NCI-H69 (cell line): ENCODE measurements around the gene PLEKHO2.
A peak's percentile ranks its signal among the peaks of the same experiment; 100 is the strongest.

Experiments used
- DNase-seq: peaks from one replicate; lab custom pipeline; 2025; lab: John Stamatoyannopoulos, UW

PLEKHO2 gene

GRCh38 chr15:64892847-64893403 is 51.2 kb downstream of the PLEKHO2 start:
- no peak for DNase-seq

- DNase-seq: peak; percentile 22
These were observed 52.0 kb downstream of the PLEKHO2 start for GRCh38 chr15:64893481-64894394.

DNA sequence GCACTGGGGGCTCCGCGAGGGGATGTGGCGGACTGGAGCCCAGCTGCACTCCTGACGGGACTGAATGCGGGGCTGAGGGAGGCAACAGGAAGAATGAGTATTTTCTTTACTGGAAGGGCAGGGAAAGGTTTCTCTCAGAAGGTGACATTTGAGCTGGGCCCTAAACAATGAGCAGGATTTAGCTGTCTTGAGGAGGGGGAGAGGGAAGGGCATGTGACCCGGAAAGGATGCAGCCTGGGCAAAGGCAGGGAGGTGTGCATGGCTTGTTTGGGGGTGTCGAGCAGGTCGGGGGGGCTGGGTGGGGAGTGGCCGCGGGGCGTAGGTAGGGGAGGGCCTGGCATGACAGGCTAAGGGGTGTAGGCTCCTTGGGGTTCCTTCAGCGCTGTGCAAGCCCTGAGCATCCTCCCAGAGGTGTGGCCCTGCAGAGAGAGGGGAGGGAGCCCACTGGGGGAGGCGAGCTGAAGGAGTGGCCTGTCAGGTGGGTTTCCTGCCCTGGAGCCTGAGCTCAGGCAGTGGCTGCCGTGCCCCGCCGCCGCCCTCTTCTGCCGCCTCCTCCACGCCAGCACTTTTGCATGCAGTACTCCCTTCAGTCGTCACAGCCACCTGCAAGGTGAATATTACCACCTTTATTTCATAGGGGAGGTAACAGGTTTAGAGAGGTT is 52.8 kb downstream of the PLEKHO2 start:
- DNase-seq: no peak

GRCh38 chr15:64895285-64896065 is 53.8 kb downstream of the PLEKHO2 start:
- no peak for DNase-seq

DNA sequence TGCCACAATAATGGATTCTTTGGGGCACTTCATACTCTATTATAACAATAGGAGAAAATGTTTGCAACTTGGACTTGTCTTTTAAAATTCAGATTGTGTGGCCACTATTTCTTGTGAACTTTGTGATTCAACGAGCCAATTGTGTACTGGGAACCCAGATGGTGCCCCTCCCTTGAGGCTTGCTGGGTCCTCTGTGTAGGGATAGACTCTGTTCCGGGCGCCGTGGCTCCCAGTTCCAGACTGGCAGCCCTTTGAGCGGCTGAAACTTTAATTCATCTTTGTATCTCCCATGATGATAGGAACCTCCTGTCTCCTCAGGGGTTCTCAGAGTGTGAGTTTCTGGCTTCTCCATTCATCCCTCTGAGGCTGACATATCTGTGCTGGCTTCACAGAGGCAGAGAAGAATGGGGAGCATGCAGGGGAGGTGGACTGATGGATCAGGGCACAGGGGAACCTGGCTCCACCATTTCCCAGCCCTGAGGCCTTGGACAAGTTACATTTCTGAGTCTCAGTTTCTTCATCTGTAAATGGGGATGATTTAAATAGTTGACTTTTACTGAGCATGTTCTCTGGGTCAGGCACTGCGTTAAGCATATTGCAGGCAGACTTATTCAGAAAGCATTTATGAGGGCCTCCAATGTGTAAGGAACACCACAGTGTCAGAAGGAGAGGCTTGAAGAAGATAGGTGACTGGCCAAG is 54.8 kb downstream of the PLEKHO2 start:
- DNase-seq: no peak

GRCh38 chr15:64897345-64897985 is 55.8 kb downstream of the PLEKHO2 start:
- no peak for DNase-seq

- DNase-seq: no peak
These were observed 56.7 kb downstream of the PLEKHO2 start for GRCh38 chr15:64898406-64898805.

GRCh38 chr15:64901141-64901540 is 59.4 kb downstream of the PLEKHO2 start:
- no peak for DNase-seq

GRCh38 chr15:64901914-64902313 is 60.2 kb downstream of the PLEKHO2 start:
- no peak for DNase-seq

DNA sequence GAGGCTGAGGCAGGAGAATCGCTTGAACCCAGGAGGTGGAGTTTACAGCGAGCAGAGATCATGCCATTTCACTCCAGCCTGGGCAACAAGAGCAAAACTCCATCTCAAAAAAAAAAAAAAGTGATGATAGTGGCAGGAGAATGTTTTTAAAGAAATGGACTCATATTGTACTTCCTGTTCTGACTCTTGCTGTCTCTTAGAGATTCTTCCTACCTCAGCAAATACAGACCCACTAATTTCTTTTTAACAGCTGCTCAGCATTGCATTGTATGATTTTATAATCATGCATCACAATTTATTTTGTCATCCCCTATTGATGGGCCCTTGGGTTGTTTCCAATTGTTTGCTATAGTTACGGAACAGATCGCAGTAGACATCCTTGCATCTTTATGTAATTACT is 61.1 kb downstream of the PLEKHO2 start:
- peak; percentile 14 for DNase-seq

DNA sequence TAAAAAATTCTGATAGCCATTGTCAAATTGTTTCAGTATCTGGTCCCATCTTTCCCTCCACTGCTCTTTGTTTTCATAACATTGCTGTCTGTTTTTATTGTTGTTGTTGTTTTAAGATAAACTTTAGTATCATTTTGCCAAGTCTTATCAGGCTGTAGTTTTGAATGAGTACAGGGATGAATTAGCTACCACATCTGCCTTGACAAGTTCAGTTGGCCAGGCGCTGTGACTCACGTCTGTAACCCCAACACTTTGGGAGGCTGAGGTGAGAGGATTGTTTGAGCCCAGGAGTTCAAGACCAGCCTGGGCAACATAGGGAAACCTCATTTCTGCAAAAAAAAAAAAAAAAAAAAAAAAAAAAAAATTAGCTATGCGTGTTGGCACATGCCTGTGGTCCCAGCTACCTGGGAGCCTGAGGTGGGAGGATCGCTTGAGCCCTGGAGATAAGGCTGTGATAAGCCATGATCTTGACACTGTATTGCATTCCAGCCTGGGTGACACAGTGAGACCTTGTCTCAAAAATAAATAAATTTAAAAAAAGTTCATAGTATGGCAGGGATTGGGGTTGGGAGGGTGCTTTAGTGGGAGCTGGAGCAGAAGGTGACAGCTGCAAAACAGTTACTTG is 61.7 kb downstream of the PLEKHO2 start:
- no peak for DNase-seq

DNA sequence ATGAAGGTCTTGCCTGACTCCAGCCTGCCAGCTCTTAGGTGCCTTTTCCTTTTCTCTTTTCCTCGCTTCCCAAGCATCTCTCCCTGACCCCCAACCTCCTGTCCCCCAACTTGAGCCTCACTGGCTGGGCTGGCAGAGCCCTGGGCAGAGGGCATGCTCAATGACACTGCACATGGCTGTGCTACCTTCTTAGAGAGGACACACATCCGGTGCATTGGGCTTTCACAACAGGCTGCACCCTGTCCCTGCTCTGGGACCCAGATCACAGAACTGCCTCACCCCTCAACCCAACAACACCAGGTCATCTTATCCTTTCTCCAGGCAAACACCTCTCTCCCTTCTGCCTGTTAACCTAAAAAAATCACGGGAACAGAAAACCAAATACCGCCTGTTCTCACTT is 62.5 kb downstream of the PLEKHO2 start:
- DNase-seq: no peak

GRCh38 chr15:64905119-64905831 is 63.6 kb downstream of the PLEKHO2 start:
- peak; percentile 85 for DNase-seq

DNA sequence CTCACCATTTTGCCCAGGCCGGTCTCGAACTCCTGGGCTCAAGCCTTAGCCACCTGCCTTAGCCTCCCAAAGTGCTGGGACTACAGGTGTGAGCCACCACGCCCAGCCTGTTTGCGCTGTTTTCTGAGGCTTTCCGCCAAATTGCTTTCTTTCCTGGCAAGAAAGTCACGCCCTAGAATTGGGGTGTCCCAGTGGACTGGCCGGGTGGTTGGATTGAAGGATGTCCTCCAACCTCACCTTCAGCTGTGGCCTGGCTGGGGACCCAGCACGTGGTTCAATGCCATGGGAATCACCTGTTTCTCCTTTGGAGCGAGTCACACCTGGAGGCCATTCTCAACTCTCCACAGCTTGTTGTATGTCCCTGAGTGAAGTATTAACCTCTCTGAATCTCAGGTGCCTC is 64.2 kb downstream of the PLEKHO2 start:
- no peak for DNase-seq

- no peak for DNase-seq
These were observed 64.7 kb downstream of the PLEKHO2 start for GRCh38 chr15:64906402-64906801.

DNA sequence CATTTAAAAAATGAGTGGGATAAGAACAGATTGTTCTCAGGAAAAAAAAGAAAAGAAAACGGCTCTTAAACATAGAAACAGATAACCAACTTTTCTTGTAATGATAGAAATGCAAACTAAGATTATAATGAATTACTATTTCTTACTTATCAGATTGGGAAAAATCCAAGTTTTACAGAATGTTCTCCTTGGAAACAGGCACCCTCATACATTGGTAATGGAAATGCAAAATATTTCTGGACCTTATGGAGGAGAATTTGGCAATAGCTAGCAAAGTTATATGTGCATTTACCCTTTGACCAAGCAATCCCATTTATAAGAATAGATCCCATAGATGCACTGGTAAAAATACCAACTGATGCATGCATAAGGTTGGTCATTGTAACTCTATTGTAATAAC is 66.3 kb downstream of the PLEKHO2 start:
- no peak for DNase-seq

DNA sequence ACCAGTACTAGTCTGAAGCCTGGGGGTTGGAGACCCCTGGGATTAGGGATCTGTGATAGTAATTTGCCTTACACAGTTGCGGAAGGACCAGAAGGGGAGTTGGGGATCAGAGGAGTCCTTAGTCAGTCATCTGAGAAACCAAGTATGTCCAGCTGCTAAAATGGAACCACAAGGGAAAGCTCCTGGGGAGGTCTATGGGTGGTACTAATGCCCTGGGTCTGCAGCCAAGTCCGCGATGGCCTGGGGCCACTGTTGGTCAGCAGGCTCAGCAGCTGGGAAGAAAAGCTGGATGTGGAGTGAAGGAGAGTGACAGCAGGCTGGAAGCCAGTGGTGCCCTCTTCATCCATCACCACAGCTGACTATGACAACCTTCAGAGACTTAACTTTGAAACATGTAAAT is 67.8 kb downstream of the PLEKHO2 start:
- no peak for DNase-seq

GRCh38 chr15:64911311-64912186 is 69.8 kb downstream of the PLEKHO2 start, which contains the start of gene ANKDD1A:
Gene ANKDD1A, plus strand, starts transcription at chr15:64911902. Its CDS starts 29 bp downstream, at chr15:64911931.
- DNase-seq: peak; percentile 82
